GM21737 (cell line): ENCODE data around the gene AHDC1.
"Not testable (repeated sequence)": the region's sequence is repeated elsewhere in the genome, so short reads cannot be mapped to it uniquely, and the experiment has no call there.

Source experiments
- ATAC-seq: cut with Tn5 transposase; IDR thresholded peaks from one replicate; pipeline ENCODE4 v1.9.1; 2021; ENCODE audit warnings: mild to moderate bottlenecking, moderate library complexity; ENCODE audit not compliant: unreplicated experiment

AHDC1 gene

DNA sequence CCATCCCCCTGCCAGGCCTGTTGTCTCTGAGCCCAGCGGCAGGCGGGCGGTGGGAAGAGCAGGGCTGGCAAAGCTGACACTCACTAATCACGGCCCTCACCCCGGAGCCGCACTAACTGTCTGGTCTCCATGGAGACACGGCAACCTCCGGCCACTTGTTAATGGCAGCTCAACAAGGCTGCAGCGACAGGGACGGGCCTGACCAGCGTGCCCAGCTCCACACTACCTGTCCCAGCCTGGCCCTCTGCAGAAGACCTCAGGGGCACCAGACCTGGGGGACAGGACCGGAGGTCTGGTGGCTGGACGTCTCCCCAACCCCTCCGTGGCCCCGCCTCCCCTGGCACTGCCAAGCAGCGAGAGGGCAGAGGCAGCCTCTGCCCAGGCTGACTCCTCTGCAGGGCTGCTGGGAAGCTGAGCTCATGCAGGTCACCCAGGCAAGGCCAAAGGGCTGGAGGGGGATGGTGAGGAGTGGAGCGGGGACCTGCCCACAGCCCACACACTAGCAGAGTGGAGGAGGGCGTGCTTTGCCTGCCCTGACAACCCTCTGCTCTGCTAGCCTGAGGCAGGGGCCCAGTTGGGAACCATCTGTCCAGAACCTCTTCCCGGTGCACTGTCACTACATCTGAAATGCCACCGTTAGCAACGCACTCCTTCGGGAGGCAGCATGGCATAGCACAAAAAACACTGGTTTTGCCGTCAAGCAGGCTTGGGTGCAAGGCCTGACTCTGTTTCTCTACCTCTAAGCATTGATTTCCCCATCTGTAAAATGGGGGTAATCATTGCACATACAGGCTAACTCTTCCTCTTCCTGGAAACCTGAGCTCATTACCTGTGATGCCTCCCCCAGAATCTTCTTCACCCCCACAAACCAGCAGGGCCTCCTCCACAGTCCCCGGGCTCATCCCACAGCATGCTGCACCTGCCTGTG is 84.3 kb downstream of the AHDC1 start:
- no peak for ATAC-seq

DNA sequence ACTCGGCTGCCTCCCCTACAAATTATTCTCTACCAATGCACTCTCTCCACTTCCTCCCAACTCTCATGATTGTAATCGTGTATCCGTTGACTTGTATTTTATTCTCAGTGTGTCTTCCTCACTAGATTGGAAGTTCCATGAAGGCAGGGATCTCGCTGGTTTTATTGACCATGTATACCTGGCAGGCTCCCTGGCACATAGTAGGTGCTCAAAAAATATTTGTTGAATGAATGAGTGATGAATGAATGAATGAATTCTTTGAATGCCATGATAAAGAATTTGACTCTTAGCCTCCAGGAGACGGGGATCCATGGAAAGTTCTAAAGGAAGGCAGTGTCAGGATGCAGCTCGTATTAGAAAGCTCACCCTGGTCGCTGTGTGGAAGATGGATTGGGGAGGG is 85.1 kb downstream of the AHDC1 start:
- ATAC-seq, result no peak

DNA sequence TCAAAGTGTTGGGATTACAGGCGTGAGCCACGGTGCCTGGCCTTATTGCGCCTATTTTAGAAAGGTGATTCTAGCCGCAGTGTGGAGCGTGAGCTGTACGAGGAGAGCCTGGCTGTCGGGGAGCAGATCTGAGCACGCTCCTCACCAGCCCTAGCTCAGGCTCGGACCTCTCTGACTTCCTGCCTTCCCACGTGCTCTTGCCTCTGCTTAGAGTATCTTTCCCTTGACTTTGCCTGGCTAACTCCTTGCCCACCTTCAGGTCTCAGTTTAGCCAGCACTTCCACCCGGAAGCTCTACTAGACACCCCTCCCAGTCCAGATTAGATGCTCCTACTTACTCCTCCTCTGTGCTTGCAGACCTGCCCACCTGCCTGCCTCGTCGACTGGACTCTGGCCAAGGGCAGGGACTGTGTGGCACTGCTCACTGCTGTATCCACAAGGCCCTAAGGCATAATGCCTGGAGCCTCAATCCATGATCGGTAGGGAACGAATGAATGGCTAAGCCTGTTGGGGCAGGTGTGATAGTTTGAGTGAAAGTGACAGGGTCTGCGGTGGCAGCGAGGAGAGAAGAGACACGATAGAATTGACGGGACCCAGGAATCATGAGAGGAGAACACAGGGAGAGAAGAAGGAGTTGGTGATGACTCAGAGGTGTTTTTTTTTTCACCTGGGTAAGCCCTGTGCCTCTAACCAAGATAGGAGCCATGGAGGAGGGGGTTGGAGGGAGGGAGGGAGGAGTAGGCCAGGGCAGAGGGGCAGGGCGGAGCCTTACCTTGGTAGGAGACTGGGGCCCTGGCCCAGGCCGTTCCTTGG is 85.8 kb downstream of the AHDC1 start:
- ATAC-seq, result no peak

DNA sequence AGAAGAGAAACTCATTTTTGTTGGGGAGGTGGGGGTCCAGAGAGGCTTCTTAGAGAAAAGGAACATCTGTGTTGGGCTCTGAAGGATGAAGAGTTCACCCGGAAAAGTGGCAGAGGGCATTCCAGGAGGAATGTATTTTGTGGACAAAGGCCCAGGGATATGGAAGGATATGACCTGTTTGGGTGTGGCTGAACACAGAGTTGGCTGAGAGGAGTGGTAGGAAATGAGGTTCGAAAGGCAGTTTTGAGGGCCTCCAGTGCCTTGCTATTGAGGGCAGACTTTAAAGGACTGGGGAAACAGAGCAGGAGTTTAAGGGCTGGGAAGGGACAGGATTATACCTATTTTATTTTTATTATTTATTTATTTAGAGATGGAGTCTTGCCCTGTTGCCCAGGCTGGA is 86.6 kb downstream of the AHDC1 start:
- ATAC-seq, result no peak

DNA sequence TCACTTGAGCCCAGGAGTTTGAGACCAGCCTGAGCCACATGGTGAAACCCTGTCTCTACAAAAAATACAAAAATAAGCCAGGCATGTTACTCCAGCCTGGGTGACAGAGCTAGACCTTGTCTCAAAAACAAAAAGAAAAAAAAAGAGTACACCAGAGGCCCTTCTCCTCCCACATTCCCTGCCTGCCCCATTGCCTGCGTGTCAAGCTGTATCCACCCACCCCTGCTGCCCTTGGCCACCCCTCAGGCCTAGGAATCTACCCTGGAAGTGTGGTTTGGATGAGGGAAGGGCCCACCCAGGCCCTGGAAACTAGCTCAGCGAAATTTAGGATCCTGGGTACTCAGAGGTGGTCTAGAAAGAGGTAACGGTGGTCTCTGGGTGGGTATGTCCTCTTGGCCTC is 88.3 kb downstream of the AHDC1 start:
- no peak for ATAC-seq

DNA sequence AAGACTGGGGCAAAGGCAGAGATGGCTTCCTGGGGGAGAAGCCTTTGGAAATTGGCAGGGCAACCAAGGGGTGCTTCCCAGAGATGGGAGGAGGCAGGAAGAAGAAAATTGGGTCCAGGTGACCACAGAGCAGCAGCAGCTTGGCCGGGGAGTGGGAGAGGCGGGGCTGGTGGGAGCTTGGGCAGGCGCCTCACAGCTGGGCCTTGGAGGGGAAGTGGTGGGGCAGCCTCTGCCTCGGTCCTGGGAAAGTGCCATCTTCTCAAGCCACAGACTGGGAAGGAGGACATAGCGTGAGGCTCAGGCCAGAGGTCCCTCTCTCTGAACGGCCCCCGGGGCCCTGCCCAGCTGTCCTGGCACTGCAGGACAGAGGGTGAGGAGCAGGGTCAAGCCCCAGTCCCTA is 90.0 kb downstream of the AHDC1 start:
- ATAC-seq, result no peak

DNA sequence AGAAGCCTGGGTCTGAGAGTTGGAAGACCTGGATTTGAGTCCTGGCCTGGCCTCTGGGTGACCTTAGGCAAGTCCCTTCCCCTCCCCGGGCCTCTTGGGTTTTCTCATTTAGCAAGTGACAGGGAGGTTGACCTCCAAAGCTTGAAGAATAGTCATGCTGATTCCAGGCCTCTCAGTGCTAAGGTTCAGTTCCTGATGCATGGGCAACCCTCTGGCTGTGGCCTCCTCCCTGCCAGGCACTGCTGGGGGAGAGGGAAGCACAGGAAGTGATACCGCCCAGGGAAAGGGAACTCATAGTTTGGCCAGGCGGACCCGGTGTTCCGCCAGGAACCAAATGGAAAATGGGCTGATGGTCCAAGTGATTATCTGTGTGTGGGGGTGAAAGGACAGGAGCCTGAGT is 90.4 kb downstream of the AHDC1 start:
- ATAC-seq, result no peak

DNA sequence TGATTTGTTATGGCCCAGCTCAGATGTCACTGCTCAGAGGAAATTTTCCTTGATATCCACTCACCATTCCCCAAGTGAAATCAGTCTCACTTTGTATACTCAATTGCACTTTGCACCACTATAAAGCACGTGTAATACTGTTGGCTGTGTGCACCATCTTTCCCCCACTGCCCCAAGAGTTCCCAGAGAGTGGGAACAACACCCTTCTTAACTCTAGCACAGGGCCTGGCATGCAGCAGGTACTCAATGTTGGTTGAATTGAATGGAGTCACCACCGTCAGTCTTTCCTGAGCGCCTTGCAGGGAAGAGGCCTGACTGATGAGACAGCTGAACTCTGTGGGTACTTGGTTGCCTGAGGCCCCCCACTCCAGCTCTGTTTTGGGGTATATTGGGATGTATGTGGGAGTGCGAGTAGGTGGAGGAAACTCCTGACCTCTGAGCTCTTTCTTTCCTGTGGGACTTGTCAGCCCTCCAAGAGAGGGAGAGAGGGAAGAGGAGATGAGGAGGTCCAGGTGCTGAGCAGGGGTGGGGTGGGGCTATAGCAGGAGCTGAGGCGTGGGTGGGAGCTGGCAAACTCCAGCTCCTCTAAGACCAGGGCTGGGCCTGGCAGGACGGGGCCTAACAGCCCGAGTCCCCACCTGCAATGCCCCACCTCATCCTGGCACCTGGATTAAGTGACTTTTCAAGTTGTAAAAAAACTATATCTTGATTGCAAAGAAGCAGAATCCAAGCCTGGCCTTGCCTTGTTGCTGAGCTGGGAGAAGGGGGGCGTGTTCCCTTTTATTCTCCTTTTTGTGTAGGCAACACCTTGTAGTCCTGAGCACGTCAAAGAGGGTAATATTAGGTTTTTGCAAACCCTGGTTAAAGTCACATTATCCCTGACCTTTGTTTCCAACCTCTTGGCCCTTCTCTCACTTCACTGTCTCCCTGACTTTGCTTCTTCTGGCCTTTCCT is 94.5 kb downstream of the AHDC1 start:
- ATAC-seq, result no peak

DNA sequence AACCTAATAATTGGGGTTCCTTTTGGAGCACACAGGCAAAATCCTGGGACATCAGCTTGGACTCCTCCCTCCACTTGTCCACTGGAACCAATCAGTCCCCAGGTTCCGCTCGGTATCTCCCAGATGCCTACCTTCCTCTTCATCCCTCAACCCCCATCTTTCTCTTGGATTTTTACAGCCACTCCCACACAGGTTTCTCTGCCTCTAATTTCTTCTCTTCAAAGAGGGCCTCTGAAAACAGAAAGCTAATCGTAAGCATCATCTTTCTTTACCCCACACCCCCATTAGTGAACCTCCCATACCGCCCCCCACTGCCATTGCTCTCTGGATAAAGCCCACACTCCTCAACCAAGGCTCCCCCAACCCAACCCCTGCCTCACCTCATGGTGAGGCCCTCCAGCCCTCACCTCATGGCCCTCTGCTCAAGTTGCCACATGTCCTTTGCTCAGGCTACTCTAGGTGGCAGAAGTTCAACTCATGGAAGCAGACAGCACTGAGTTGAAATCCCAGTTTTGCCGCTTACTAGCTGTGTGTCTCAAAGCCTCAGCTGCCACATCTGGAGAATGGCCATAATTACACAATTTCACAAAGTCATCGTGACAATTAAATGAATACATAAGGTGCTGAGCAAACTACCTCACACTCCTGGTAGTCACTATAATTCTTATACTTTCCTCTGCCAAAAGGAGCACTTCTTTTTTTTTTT is 95.8 kb downstream of the AHDC1 start:
- ATAC-seq, result no peak

DNA sequence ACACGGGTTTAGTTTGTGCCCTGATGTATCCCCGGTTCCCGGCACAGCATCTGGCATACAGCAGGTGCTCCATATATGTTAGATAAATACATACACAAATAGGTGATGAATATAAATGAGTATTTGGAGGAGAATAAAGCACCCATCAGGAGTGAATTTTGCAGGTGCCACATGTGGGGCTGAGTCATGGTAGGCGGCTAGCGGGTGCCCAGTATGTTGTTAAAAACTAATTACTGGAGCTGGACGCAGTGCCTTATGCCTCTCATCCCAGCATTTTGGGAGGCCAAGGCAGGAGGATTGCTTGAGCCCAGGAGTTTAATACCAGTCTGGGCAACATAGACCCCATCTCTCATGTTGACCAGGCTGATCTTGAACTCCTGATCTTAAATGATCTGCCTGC is 97.2 kb downstream of the AHDC1 start:
- ATAC-seq, result no peak

DNA sequence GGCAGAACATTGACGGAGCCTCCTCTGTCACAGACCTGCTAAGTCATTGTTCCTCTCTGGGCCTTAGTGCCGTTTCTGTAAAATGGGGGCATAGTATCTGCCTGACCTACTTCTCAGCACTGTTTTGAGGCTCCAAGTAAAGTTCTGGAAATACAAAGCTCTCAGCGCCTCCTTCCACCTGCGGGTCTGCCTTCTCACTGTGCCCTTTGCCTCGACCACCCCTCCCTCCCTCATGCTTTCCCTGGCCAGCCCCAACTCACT is 98.6 kb downstream of the AHDC1 start:
- ATAC-seq, result no peak

DNA sequence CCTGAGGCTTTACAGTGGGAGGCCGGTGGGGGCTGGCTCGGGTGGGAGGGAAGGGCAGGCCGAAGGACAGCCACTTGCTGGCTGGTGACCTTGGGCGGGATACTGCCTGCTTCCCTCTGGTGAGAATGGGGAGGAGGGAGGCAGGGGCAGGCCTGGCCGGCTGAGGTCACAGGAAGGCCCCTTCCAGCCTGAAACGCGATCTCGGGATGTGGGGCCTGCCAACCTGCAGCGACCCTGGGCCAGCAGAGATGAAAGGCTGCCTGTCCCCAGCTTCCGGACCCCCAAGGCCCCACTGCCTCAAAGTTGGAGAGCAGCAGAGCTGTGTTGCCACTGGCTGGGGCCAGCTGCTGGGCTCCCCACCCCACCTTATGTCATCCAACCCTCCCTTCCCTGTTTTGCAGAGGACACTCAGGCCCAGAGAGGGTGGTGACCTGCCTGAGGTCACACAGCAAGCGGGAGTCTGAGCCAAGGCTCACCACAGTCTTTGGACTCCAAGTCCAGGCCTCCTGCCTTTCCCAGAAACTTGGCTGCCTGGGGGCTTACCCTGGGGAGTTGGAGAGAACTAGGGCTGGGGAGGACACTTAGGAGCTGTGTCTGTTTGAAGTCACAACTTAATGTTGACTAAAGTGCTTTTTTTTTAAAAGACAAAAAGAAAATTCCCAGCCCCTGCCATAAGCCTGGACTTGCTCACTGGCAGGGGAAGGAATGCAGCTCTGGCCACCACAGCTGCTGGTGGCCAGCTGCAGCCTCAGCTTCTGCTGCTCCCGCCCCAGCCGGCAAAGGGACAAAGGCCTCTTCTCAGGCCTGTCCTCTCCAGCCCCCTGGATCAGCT is 99.1 kb downstream of the AHDC1 start:
- ATAC-seq, result no peak

DNA sequence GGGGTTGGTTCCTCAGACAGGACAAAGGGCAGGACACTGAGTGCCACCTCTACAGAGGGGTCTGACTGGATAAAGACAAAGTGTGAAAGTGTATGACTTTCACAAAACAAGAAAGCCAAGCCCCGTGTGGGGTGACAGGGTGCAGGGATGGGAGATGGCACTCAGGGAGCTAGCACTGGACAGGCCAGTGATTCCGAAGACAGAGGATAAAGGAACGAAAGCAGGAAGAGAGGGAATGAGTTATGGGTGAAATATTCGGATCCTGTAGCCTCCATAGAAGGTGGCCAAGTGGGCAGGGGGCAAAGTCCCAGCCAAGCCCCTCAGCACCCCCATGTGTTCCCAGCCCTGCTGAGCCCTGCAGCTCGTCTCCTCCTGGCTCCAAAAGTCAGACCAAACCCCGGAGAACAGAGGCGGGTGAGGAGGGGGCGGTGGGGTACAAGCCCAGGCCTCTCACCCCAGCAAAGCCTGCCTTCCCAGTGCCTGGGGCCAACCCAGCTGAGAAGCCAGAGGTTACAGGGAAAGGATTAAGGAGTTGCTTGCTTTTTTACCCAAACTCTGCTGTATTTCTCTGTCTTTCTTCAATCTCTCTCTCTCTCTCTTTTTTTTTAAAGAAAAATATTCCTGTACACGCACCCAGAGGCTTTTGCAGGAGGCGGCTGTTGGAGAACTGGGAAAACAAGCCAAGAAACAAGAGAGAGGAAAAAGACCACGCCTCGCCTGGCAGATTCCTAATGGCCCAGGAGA is 99.9 kb downstream of the AHDC1 start:
- no peak for ATAC-seq

DNA sequence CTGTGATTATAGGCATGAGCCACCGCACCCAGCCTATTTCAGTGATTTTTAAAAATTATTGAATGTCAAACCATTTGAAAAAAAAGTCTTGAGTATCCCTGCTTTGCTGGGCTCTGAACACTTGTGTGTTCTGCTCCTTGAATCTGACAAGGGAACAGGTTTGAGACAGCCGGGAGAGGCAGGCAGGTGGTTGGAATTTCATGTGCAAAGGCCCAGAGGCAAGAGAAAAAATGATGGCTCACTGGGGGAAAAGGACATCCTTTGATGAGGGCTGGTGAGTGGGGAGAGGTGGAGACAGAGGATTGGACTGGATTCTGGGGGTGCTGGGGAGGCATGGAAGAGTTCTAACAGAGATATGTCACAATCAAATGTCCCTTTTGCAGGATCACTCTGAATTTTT is 100.9 kb downstream of the AHDC1 start:
- no peak for ATAC-seq

DNA sequence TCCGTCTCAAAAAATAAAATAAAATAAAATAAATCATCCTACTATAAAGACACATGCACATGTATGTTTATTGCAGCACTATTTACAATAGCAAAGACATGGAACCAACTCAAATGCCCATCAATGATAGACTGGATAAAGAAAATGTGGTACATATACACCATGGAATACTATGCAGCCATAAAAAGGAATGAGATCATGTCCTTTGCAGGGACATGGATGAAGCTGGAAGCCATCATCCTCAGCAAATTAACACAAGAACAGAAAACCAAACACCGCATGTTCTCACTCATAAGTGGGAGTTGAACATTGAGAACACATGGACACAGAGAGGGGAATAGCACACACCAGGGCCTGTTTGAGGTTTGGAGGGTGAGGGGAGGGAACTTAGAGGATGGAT is 102.8 kb downstream of the AHDC1 start:
- not testable (repeated sequence) for ATAC-seq

DNA sequence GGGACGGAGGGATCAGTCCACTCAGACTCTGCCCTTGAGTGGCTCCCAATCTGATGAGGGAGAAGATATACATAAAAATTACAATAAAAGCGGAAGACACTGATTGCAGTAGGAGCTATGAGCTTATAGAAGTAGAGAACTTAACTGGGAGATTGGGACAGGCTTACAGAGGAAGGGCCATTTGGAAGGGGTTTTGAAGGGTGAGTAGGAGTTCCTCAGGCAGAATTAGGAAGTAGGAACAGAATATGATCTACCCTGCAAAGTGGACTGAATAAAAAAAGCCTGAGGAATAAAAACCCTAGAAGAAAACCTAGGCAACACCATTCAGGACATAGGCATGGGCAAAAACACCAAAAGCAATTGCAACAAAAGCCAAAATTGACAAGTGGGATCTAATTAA is 104.8 kb downstream of the AHDC1 start:
- ATAC-seq, result no peak

DNA sequence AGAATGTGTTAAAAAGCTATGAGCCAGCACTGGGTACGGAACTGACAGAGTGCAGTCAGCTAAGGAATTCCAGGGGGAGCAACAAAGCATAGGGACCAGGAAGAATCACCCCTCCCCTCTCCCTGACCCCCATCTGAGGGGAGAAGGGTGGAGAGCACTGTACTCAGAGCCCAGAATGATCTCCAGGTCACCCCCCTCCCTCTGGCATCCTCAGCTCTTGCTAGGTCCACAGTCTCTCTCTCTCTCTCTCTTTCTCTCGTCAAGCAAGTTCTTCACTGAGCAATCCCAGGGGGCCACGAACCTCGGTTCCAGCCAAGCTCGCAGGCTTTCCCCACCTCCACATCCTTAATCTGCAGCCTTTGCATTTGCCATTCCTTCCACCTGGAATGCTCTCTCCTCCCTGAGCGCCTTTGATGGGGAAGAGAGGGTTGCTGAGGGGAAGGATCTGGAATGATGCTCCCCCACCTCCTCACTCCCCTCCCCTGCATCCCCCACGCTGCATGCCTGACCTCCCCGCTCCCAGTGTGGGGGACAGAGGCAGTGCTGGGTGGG is 107.3 kb downstream of the AHDC1 start:
- ATAC-seq, result no peak

DNA sequence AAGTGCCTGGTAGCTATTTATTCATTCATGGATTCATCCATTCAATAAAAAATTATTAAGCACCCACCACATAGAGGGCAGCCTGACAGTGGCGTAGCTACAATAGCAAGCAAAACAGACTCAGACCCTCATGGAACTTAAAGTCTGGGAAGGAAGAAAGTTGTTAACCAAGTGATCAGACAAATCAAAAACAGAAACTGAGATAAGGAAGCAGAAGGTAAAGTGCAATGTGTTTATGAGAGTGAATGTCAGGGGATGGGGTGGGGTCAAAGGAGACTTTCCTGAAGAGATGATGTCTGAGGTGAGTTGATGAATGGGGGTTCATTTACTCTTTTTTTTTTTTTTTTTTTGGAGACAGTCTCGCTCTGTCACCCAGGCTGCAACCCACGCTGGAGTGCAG is 111.1 kb downstream of the AHDC1 start:
- ATAC-seq, result no peak
